ENCODE data around the gene SFXN4.
"Not testable (repeated sequence)": the region's sequence is repeated elsewhere in the genome, so short reads cannot be mapped to it uniquely, and the experiment has no call there.

SFXN4 gene

DNA sequence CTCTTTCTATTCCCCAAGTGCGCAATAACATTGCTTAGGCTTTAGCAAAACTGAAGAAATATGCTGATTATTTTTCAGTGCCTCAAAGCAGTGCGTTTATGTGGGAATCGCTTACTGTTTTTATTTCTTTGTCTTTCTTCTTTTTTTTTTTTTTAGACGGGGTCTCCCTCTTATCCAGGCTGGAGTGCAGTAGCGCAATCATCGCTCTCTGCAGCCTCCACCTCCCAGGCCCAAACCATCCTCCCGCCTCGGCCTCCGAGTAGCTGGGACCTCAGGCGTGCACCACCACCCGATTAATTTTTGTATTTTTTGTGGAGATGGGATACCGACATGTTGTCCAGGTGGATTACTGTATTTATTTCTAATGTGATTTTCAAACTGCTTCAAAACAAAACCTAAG is 60.4 kb downstream of the SFXN4 start:
- FAIRE-seq: no peak

- FAIRE-seq: no peak
Measured at GRCh38 chr10:119104654-119105015, 60.9 kb downstream of the SFXN4 start.

GRCh38 chr10:119103903-119104653 is 61.4 kb downstream of the SFXN4 start, which contains the start of gene DENND10:
Gene DENND10 (plus strand): TSS chr10:119104113. CDS start chr10:119104143, 30 bp downstream.
- FAIRE-seq: no peak

DNA sequence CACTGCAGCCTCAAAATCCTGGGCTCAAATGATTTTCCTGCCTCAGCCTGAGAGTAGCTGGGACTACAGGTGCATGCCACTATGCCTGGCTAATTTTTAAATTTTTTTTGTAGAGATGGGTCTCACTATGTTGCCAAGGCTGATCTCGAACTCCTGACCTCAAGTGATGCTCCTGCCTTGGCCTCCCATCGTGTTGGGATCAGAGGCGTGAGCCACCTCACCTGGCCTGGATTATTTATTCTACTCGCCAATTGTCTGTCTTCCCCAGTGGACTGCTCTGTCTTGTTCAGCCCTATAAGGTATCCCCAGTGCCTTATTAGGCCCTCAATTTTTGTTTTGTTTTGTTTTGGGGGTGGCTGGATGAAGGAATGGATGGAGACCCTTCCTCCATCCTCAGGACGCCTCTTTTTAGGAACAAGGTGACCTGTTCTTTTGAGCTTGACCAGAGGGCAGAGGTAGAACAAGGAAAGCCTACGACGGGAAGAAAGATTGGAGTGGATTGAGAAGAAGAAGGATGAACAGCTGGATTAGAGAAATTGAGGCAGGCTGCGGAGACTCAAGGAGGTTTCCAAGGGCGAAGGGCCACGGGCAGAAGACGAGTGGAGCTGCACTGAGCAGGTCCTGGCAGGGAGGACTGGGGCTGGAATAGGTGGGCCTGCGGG is 62.1 kb downstream of the SFXN4 start:
- no peak for FAIRE-seq

GRCh38 chr10:119101366-119102098 is 64.0 kb downstream of the SFXN4 start:
- no peak for FAIRE-seq

DNA sequence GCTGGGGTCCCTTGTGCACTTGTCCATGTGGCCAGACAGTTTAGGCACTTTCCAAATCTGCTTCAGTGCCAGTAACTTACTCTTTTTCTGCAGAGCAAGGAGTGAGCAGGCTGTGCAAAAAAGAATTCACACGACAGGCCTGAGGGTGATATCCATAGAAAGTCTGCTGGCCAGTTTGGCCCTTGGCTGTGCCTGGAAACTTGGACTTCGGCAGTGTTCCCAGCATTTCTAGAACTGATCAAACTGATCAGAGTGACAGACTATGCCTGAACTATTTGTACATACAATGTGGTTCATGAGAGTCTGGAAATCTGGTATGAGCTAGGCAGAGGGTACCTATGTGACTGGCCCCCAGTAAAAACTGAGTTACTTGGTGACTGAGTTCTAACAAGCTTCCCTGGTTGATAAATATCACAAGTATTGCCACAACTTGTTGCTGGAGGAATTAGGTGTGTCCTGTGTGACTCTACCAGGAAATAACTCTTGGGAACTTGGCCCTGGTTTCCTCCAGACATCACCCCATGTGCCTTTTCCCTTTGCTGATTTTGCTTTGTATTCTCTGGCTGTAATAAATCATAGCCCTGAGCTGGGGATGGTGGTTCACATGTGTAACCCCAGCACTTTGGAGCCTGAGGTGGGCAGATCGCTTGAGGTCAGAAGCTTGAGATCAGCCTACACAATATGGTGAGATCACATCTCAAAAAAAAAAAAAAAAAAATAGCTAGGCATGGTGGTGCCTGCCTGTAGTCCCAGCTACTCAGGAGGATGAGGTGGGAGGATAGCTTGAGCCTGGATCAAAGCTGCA is 64.9 kb downstream of the SFXN4 start:
- no peak for FAIRE-seq

DNA sequence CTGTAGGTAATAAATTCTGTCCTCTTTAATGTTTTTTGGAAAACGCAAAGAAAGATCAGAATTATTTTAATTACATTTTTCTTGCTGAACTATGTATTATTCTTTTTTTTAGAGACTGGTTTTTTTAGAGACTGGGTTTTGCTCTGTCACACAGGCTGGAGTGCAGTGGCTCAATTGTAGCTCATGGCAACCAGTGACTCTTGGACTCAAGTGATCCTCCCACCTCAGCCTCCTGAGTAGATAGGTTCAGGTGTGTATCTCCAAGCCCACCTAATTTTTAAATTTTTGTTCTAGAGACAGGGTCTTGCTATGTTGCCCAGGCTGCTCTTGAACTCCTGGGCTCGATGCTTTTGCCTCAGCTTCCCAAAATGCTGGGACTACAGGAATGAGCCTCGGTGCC is 66.9 kb downstream of the SFXN4 start:
- FAIRE-seq: no peak

DNA sequence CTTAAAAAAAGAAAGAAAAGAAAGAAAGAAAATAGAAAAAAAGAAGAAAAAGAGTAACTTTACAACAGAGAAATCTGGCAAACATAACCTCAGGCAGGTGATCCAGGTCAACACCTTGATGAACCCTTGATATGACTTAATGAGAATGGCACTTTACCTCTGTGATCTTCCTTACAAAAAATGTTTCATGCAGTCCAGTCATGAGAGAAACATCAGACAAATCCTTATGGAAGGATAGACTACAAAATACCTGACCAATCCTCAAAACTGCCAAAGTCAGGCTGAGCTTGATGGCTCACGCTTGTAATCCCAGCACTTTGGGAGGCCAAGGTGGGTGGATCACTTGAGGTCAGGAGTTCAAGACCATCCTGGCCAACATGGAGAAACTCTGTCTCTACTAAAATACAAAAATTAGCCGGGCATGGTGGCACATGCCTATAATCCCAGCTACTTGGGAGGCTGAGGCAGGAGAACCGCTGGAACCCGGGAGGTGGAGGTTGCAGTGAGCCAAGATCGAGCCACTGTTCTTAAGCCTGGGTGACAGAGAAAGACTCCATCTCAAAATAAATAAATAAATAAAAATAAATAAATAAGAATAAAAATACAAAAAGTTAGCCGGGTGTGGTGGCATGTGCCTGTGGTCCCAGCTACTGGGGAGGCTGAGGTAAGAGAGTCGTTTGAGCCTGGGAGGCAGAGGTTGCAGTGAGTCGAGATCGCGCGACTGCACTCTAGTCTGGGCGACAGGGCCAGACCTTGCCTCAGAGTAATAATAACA is 68.7 kb downstream of the SFXN4 start:
- not testable (repeated sequence) for FAIRE-seq

DNA sequence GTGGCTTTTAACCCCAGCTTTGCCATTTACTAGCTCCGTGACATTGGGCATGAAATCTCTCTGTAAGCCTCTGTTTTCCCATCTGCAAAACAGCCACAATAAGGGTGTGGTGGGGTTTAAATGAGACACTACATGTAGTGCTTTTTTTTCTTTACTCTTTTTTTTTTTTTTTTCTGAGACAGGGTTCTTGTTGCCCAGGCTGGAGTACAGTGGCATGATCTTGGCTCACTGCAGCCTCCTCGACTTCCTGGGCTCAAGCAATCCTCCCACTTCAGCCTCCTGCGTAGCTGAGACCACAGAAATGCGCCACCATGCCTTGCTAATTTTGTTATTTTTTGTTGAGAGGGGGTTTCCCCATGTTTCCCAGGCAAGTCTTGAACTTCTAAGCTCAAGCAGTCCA is 69.9 kb downstream of the SFXN4 start:
- no peak for FAIRE-seq

DNA sequence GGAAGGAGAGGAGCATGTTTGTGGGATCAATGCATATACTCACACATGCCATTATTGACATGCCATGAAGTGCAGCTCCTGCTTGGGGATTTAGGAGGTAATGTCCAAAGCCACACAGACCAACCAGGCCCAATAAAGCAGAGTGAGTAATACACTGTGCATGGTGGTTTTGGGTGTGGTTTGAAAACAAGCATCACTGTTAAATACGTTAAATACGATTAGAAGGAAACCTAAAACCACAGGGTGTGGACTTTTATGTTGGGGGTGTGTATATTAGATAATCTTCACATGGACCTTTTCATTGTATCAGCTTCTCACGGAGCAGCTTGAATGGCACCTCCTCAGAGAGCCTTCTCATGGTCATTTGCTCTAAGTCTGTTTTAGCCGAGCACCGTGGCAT is 74.5 kb downstream of the SFXN4 start:
- FAIRE-seq: no peak
